Astrocyte of the hippocampus (primary cell): ENCODE results near the gene TMEM198.

Source experiments
- DNase-seq: peaks from one replicate; pipeline ENCODE4 v3.0.0; 2011; ENCODE audit warnings: low read depth, low spot score

Gene TMEM198

DNA sequence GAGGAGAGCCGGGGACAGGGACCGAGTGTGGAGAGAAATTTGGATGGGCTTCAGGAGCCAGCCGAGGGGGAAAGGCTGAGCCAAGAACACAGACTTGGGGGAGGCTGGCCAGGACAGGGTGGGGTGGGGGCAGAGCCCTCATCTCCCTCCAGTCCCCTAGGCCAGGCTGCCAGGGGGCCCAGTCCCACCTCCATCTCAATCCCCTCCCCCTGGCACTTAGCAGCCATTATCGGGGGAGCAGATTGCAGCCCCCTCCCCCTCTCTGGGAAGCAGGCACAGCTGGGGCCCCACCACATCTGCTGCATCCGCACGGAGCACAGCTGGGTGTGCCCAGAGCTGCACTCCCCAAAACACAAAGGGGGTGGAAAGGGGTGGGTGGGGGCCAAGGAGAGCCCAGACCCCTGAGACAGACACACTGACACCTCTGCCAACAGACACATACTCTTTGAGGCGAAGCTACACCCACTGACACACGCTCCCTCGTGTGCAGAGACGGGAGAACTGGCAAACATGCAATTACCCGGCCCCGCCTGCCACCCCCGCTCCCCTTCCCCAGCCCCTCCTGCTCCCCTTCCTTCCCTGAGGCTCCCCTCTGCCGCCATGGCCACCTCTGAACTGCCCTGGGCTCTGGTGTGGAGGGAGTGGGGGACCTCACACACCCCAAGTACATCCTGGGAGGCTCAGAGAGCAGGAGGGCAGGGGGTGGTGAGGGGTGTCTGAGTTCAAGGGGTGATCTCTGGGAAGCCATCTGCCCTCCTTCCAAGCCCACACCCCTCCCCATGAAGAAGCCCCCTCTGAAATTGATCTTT is 34.7 kb upstream of the TMEM198 start:
- DNase-seq: no peak

- peak; percentile 77 for DNase-seq
Measured at GRCh38 chr2:219509780-219510511, 33.9 kb upstream of the TMEM198 start.

DNA sequence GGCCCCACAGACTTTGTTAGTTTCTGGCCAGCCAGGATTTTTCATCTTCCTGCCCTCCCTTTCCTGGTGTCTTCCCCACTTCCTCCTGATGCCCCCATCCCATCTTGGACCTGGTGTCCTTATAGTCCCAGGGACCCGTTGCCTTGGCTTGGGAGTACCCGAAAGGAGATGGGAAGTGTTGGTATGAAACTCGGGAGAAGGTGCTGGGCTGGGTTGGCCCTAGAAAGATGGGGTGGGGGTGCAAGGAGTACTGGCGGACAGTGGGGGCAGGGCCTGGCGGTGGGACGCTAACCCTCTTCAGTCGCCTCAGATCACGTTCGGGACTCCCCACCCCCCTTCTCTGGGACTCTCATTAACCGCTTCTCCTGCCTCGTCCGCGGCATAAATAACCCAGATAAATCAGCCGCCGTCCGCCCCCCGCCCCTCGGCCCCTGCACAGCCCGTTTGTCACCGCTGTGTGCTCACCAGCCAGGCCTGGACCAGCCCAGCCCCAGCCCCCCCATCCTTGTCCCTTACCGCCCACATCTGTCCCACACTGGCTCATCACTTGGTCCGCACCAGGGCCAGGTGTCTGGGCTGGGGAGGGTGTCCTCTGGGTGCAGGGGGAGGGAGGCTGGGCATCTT is 33.2 kb upstream of the TMEM198 start:
- no peak for DNase-seq

- DNase-seq: no peak
Measured at GRCh38 chr2:219511547-219512325, 32.1 kb upstream of the TMEM198 start.

- DNase-seq: no peak
Measured at GRCh38 chr2:219512524-219513216, 31.2 kb upstream of the TMEM198 start.

DNA sequence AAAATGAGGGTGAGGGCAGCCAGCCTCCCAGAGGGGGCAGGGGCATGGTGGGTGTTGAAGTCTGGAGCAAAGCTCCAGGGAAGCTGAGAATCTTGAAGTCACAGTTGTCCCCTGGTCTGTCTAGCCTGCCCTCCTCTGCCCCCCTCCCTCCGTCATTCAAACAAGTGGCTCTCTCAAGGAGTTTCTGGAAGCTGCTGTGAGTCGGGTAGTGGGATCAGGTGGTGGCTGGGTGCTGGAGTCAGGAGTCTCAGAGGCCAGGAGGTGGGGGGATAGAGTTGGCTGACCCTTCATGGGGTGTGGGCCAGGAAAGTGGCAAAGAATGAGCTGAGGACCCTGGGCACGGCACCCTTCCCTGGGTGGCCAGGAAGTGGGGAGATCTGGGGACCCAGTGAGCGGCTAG is 30.0 kb upstream of the TMEM198 start:
- DNase-seq: no peak

DNA sequence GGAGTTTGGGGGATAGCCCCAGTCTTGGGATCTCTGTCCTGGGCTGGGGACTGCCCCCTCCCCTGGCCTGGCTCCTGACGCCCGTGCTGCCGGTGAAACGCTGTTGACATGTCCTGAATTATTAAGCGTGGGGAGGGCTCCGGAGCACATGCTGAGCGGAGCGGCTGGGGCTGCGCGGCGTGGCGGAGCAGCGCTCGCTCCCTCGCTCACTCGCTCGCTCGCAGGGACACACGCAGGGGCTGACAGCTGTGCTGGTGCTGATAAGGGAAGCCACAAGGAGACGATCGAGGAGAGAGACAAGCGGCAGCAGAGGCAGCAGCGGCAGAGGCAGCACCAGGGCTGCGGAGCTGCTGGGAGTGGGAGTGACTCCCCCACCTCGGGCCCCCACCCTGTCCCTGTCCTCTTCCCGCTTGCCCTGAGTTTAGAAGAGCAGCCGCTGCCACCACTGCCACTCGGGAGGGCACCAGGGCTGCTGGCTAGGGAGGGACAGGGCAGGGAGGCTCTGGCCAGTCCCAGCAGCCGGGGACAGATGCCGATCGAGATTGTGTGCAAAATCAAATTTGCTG is 29.5 kb upstream of the TMEM198 start, which contains the start of gene ASIC4:
Gene ASIC4, plus strand, starts transcription at position 287 of the 566 bp plus-strand sequence. Its CDS starts 243 bp downstream, at position 530.
- peak; percentile 38 for DNase-seq

DNA sequence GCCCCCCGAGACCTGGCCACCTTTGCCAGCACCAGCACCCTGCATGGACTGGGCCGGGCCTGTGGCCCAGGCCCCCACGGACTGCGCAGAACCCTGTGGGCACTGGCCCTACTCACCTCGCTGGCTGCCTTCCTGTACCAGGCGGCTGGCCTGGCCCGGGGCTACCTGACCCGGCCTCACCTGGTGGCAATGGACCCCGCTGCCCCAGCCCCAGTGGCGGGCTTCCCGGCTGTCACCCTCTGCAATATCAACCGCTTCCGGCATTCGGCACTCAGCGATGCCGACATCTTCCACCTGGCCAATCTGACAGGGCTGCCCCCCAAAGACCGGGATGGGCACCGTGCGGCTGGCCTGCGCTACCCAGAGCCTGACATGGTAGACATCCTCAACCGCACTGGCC is 29.0 kb upstream of the TMEM198 start:
- DNase-seq: no peak

- no peak for DNase-seq
Measured at GRCh38 chr2:219515874-219516629, 27.8 kb upstream of the TMEM198 start.

GRCh38 chr2:219516888-219517287 is 26.9 kb upstream of the TMEM198 start:
- no peak for DNase-seq

DNA sequence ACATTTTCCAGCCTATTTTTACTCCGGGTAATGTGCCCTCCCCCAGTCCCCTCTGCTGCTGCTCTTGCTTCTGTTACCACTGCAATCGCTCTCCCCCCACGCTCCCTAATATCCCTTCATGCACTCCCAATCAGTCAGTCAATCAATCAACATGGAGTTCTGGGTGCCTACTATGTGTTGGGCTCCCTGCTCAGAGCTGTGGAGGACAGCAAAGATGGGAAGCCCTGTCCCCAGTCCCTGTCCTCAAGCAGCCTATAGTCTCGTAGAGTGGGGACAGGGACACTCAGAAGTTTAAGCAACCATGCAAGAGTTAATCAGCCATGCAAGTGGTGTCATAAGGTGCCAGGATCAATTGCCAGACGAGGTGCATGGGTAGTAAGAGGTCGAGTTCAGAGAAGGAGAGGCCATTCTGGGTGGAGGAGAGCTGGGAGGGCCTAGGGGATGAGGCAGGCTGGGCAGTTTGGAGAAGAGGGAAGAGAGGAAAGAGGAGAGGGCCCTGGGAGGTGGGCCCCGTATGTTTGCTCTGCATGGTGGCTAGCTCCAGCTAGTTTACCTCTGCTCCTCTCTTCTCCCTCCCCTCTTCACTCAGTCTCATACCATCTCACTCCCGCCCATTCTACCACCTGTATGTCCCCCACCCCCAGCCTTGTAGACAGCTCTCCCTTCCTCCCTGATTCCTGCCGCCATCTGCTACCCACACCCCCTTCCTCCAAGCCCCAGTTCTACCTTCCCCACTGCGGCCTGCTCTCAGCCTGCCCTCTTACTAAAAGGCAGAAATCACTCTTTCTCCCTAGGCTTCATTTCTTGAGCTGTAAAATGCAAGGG is 25.7 kb upstream of the TMEM198 start:
- no peak for DNase-seq

- no peak for DNase-seq
Measured at GRCh38 chr2:219519526-219519916, 24.3 kb upstream of the TMEM198 start.

- no peak for DNase-seq
Measured at GRCh38 chr2:219520079-219520478, 23.7 kb upstream of the TMEM198 start.

DNA sequence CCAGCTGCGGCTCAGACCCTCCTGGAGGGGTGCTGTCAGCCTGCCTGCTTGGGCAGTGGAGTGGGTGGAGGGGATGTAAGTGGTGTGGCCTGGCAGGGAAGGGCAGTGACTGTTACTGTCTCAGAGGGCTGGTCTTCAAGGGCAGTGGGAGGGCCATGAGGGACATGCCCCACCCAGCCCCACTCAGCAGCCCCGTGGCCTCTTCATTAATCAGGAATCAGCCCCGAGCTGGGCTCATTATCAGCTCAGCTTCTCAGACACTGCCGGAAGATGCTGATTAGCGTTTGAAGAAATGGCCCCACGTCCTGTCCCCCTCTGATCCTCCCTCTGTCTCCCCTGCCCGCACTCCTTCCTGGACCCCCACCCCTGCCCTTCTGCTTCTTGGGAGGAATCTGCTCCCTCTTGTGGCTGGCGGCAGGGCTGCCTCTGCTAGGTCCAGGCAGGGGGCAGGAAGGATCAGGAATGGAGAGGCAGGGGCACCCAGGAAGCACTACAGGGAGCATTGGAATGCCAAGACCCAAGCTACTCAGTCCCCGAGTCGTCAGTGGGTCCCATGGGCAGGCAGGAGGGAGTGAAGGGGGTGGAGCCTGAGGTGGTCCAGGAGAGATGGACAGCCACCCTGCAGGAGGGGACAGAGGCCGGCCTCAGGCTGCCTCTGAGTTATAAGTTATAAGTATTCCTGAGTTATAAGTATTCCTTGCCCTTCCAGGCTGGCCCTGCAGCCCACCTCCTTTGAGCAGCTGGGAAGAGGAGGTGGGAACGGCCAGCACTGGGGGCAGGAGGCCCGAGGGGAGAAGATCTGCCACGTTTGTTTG is 22.6 kb upstream of the TMEM198 start:
- DNase-seq: peak; percentile 80

DNA sequence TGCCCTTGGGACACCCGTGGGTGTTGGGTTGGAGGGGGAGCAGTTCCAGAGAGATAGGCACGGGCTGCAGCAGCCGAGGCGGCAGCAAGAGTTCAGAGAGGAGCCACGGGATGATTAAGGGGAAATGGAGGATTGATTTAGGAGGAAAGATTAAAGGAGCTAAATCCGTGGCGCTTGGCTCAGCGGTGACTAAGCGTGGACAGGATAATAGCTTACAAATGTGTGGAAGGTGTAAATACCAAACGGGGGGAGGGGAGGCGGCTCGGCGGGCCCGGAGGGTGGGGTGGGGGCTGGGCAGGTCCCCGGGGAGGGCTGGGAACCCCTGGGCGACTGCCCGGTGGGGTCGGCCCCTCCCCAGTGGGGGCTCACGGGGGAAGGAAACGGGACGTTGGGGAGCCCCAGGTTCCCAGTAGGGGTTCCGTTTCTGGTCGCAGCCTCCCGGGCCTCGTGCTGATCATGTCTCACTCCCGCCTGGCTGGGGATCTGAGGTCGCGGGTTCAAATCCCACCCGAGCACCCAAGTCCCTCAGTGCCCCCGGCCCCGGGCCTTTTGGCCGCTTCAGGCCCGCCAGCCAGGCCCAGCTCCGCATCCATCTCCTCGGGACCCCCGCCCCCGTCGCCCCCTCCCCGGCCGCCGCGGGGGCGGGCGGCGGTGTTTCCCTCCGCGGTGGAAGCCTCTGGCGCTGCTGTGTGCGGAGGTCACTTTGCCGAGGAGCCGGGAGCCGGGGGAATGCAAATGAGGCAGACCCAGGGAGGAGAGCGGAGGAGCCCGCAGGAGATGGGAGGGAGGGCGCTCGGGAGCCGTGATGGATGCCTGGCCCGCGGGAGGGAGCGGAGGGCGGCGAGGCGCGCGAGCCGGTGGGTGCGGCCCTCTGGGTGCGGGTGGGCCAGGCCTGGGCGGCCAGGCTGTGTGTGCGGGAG is 21.5 kb upstream of the TMEM198 start:
- peak; percentile 74 for DNase-seq

- DNase-seq: peak; percentile 18
Measured at GRCh38 chr2:219523031-219523671, 20.7 kb upstream of the TMEM198 start.

DNA sequence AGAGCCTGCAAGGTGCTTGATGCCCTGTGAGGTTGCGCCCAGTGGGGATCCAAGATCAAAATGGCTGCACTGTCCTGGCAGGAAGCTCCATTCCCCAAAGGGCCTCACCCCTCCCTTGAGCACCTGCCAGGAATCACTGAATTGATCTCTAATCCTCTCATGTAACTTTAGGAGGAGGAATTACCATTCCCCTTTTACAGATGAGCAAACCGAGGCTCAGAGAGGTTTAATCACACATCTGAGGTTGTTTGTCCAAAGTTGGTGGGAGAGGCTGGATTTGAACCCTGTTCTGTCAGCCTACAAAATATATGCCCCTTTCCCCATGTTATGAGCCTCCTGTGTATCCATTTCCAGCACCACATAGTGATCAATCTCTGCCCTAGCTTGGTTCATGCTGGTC is 19.0 kb upstream of the TMEM198 start:
- DNase-seq: no peak
